MCF 10A (cell line): ENCODE results near the gene KIAA1755. TPM values are rescaled to one million over a fixed set of nuclear protein-coding genes. Genes with fewer than 3 reads are reported as not detected.

Source experiments
- BruUV-seq: library from RNA; stranded (reverse); fragments of 400-500 nt; replicated peaks from 2 replicates; lab custom pipeline; 2021; lab: Mats Ljungman, UMichigan
- CTCF ChIA-PET: fragments of 300-600 bp; sonication (Branson Sonifier 250); formaldehyde crosslinking; extraction: SDS; loops from one replicate; lab custom pipeline; 2021; ENCODE audit warnings: antibody characterized with exemption, inconsistent platforms; lab: Yijun Ruan, JAX
- POLR2A ChIA-PET: fragments of 300-600, 350-650 bp; sonication (Branson Sonifier 250); formaldehyde crosslinking; extraction: SDS; loops from one replicate; lab custom pipeline; 2020; ENCODE audit warnings: antibody characterized with exemption, inconsistent platforms; lab: Yijun Ruan, JAX
- DNase-seq: peaks from one replicate; pipeline ENCODE4 v3.0.0-alpha.2; 2018; ENCODE audit not compliant: unreplicated experiment
- H3K27ac Mint-ChIP-seq: one replicate; pipeline ENCODE4 v1.8.0; 2022; ENCODE audit warnings: mild to moderate bottlenecking, low read depth, mixed read lengths; ENCODE audit not compliant: unreplicated experiment
- H3K27me3 Mint-ChIP-seq: one replicate; pipeline ENCODE4 v1.8.0; 2022; ENCODE audit warnings: mixed read lengths; ENCODE audit not compliant: insufficient read depth, unreplicated experiment
- H3K36me3 Mint-ChIP-seq: one replicate; pipeline ENCODE4 v1.8.0; 2022; ENCODE audit warnings: mild to moderate bottlenecking, moderate library complexity, mixed read lengths; ENCODE audit not compliant: insufficient read depth, unreplicated experiment
- H3K4me1 Mint-ChIP-seq: one replicate; pipeline ENCODE4 v1.8.0; 2022; ENCODE audit warnings: mixed read lengths; ENCODE audit not compliant: insufficient read depth, unreplicated experiment
- H3K4me3 Mint-ChIP-seq: one replicate; pipeline ENCODE4 v1.8.0; 2022; ENCODE audit warnings: mild to moderate bottlenecking, moderate library complexity, mixed read lengths; ENCODE audit not compliant: unreplicated experiment
- H3K9me3 Mint-ChIP-seq: one replicate; pipeline ENCODE4 v1.8.0; 2022; ENCODE audit warnings: mixed read lengths; ENCODE audit not compliant: unreplicated experiment
- CTCF ChIP-seq: fragments of 200-600 bp; IDR thresholded peaks from one replicate; pipeline ENCODE4 v1.8.0; 2022; ENCODE audit warnings: antibody characterized with exemption, mild to moderate bottlenecking; ENCODE audit not compliant: unreplicated experiment
- intact Hi-C: fragments of 100-400 bp; cut with micrococcal nuclease; formaldehyde crosslinking; loops from 2 replicates; pipeline ENCODE4 v1.14.1; 2022
- total RNA-seq: library from RNA; stranded (reverse); gene quantifications from 2 replicates; pipeline ENCODE4 v1.2.3, GENCODE V29; 2022

The KIAA1755 gene
- total RNA-seq, 1 experiment from 2014 or later: not detected

DNA sequence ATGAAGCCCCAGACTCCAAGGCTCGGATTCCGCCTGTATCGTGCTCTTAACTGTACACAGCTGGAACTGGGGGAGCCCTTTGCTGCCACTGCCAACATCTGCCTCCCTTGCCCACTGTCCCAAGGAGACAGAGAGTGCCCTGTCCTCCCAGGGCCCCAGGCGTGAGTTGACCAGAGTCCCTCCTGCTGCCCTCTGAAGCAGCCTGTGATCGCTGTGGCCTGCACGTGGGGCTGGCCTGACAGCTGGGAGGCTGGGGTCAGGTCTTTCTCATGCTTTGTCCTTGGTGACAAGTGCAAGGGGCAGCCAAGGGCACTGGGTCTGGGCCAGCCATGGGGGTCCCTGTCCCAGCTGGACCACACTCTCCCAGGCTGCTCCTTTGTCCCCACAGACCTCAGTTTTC, 44.3 kb downstream of the KIAA1755 start:
- no peaks in the 10 kb centered on the region for H3K9me3 Mint-ChIP-seq
- no peaks in the 10 kb centered on the region for H3K36me3 Mint-ChIP-seq
- no peaks in the 10 kb centered on the region for H3K27me3 Mint-ChIP-seq
- H3K4me1 Mint-ChIP-seq: peaks cover 11% of the 10 kb centered on the region
- intact Hi-C loops: no loop called here
- BruUV-seq: no TSS peak
- POLR2A ChIA-PET: interaction anchor here (0.8 to 1.3 kb wide), 4 partner anchors 9 to 146 kb away, joined by 3 read pairs; no protein-coding TSS in a partner anchor
- CTCF ChIA-PET: interaction anchor here (0.5 to 20.2 kb wide), 12 partner anchors 9 to 690 kb away, joined by 3 to 782 read pairs (median 4); no protein-coding TSS in a partner anchor
- H3K4me3 Mint-ChIP-seq: no peak overlapping the region
- H3K27ac Mint-ChIP-seq: no peak overlapping the region
- no peak for TF ChIP-seq CTCF
- DNase-seq: no peak

DNA sequence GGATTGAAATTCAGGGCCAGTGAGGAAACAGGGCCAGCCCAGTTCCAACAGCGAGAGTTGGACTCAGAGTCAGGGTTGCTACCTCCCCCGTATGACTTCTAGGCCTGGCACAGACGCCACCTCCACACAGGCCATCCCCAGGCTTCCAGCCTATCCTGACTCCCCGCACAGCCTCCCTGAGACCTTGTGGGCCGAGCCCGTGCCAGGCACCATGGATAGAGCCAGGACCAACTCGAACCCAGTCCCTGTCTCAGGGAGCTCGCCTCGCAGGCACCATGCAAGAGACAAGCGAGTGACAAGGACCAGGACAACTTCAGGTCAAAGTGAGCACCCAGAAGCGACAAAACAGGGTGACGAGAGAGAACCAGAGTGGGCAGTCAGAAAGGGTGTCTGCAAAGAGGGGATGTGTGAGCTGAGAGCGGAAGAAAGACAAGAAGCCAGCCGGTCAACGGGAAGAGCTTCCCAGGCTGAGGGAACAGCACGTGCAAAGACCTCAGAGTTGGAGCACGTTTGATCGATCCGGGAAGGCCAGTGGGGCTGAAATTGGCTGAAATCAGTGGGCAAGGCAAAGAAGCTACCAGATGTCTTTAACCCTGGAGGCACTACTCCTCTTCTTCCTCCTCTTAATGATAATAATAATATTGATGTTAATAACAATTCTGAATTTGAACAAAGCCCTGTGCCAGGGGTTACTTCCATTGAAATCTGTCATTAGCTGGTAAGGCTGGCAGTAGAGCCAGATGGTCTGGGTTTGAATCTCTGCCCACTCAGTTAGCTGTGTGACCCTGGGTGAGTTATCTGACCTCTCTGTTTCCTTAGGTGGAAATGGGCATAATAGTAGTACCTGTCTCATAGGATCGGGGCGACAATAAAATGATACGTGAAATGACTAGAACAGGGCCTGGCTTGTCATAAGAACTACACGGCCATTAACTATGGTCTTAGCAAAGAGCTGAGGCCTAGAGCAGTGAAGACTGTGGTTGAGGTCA, 45.0 kb downstream of the KIAA1755 start:
- intact Hi-C loops: no loop called here
- Mint-ChIP-seq H3K27me3 (no peaks in the 10 kb centered on the region), H3K4me3 (no peak overlapping the region), H3K36me3 (no peaks in the 10 kb centered on the region), H3K27ac (no peak overlapping the region), H3K9me3 (no peaks in the 10 kb centered on the region), H3K4me1 (peaks cover 6% of the 10 kb centered on the region)
- CTCF ChIA-PET: interaction anchor here (0.5 to 20.2 kb wide), 15 partner anchors 8 to 689 kb away, joined by 3 to 782 read pairs (median 3); no protein-coding TSS in a partner anchor
- no peak for TF ChIP-seq CTCF
- POLR2A ChIA-PET: interaction anchor here (0.8 to 1.3 kb wide), 5 partner anchors 8 to 145 kb away, joined by 3 to 5 read pairs (median 3); no protein-coding TSS in a partner anchor
- DNase-seq: no peak
- BruUV-seq: no TSS peak

DNA sequence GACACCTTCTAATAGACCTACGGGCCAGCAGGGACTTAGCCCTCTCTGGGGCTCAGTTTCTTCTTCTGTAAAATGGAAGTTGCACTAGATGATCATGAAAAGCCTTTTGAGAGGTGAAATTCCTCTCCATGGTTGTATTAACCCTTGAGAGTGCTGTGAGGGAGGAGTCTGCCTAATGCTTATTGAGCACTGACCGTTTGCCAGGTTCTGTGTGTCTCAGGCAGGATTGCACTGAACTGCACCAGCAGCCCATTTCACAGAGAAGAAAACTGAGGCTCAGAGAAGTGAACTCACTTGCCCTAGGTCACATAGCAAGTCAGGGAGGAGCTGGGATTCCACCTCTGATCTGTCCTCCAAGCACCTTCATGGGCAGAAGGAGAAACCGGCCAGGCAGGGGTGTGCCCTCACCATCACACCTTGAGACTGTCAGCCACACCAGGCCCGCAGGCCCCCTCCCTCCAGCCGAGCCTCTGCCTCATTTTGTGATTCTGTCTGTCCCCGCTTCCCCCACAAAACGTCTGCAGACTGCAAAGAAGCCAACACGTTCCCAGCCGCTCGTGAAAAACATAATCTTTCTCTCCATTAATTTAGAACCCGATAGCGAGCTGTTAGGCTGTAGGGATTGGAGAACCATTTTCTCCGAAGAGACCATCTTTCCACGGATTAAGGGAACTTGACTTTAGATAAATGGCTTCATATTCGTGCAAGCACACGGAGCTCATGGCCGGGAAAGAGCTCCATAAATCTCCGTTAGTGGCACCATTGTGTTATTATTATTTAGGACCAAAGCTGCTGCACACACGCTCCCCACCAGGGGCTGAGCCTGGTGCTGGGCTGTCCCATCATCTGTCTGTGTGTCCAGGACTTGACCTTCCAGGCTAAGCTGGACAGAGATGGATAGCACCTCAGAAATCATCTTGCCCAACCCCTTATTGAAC, 46.0 kb downstream of the KIAA1755 start:
- Mint-ChIP-seq H3K4me3 (no peak overlapping the region), H3K4me1 (peaks cover 6% of the 10 kb centered on the region), H3K36me3 (no peaks in the 10 kb centered on the region), H3K9me3 (no peaks in the 10 kb centered on the region), H3K27me3 (no peaks in the 10 kb centered on the region), H3K27ac (no peak overlapping the region)
- DNase-seq: no peak
- ChIA-PET CTCF (interaction anchor here (0.6 to 20.2 kb wide), 7 partner anchors 16 to 680 kb away, joined by 3 to 782 read pairs (median 6); no protein-coding TSS in a partner anchor), POLR2A (interaction anchor here (1.2 to 2.0 kb wide), 3 partner anchors 7 to 18 kb away, joined by 3 to 5 read pairs (median 4); no protein-coding TSS in a partner anchor)
- no peak for TF ChIP-seq CTCF
- intact Hi-C loops: no loop called here
- no TSS peak for BruUV-seq
